HG03159 (cell line): ENCODE results near the gene GPSM1.

ENCODE experiments used
- ATAC-seq: cut with Tn5 transposase; IDR thresholded peaks from one replicate; pipeline ENCODE4 v1.9.1; 2021; ENCODE audit warnings: mild to moderate bottlenecking, moderate library complexity; ENCODE audit not compliant: unreplicated experiment

Gene GPSM1

DNA sequence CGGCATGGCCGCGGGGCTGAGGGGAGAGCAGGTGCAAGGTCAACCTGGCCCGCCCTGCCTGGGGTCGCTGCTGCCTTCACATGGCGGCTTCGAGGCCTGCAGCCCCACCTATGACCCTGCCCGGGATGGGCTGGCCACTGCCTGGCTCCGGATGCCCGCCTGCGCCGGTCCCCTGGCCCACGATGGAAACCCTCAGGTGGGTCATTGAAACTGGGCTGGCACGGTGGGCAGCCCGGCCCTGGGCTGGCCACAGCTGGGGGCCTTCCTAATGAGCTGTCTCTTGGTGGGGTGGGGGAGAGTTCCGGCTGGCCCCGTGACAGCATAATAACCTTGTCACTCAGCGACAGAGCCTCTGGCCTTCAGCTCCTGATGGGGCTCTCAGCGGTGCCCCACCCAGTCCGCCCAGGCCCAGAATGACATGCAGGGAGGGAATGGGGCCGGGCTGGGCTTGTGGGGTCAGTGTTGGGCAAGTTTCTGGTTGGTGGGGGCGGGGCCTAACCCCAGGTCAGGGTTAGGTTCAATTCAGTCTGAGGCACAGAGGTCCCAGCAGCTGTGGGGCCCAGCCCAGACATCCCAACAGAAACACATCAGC lies 23.4 kb upstream of the GPSM1 start, which contains the start of gene CCDC187:
Gene CCDC187, minus strand, starts transcription at position 270 of the 592 bp plus-strand sequence. Its CDS starts 264 bp downstream, at position 6.
- no peak for ATAC-seq

DNA sequence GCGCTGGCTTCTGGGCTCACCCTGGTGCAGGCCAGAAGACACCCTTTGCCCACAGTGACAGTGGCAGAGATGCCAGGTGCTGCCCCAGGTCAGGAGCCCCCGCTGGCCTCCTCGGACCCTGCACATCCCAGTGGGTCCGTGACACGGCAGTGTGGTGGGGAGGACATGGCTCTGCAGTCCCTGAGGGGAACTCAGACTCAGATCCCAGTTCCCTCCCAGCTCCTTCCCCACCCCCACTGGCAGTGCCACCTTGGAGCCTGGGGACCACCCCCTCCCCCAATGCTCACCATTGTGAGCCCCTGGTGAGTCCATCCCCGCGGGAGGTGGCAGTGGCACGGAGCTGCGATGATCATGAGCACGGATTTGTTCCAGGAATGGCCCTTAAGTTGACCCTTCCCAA lies 22.9 kb upstream of the GPSM1 start:
- ATAC-seq, result no peak

- ATAC-seq, result no peak
Observed at GRCh38 chr9:136304981-136305380, 22.4 kb upstream of the GPSM1 start.

GRCh38 chr9:136305804-136306203 lies 21.5 kb upstream of the GPSM1 start:
- no peak for ATAC-seq

GRCh38 chr9:136306211-136307208 lies 20.8 kb upstream of the GPSM1 start:
- ATAC-seq, result no peak

GRCh38 chr9:136307215-136307750 lies 20.1 kb upstream of the GPSM1 start:
- ATAC-seq, result no peak

DNA sequence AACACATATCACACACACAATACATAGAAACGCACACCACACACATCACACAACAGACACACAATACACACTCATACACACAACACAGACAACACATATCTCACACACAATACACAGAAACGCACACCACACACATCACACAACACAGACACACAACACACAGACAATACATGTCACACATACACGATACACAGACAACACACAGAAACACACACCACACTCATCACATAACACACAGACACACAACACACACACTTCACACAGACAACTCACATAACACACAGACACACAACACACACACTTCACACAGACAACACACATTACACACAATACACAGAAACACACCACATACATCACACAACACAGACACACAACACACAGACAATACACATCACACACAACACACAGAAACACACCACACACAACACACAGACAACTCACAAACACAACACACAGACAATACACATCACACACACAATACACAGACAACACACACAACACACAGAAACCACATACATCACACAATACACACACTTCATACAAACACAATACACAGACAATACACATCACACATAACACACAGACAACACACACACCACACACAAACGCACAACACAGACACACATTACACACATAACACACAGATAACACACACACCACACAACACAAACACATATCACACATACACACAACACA lies 19.2 kb upstream of the GPSM1 start:
- no peak for ATAC-seq

GRCh38 chr9:136308702-136309053 lies 18.7 kb upstream of the GPSM1 start:
- no peak for ATAC-seq

GRCh38 chr9:136309101-136309801 lies 18.1 kb upstream of the GPSM1 start:
- ATAC-seq, result no peak

DNA sequence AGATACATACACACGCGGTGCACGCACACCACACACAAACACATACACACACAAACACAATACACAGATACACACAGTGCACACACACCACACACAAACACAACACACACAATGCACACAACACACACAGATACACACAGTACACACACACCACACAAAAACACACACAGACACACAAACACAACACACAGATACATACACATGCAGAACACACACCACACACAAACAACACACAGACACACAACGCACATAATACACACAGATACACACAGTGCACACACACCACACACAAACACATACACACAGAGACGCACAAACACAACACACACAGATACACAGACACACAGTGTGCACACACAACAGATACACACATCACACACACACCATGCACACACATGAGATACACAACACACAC lies 17.5 kb upstream of the GPSM1 start:
- no peak for ATAC-seq

DNA sequence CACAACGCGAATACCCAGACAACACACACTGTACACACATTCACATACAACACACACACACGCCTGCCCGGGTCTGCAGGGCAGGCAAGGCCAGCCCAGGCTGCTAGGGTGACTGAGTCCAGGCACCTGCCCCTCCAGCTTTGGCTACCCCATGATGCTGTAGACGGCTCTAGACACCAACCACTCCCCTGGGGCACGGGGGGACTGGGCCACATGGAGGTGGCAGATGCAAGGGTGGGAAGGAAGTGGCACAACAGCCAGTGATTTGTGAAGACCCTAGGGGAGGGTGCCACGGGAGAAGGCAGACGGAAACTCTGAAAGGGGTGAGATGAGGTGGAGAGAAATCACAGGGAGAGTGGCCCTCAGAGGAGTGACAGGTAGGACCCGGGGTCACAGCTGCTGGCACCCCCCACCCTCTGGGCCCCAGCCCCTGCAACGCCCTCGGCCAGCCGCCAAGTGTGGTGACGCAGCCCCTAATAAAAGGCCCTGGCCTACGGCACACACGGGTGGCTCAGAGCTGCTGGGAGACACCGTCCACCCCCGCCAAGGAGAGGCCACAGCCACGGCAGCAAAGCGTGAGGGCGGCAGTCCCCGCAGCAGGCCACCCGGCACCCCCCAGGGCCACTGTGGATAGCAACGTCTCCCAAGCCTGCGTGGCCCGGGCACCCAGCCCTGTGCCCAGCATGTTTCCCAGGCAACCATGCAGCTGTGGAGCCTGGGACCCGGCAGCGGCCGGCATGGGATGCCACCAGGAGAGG lies 16.9 kb upstream of the GPSM1 start:
- no peak for ATAC-seq

DNA sequence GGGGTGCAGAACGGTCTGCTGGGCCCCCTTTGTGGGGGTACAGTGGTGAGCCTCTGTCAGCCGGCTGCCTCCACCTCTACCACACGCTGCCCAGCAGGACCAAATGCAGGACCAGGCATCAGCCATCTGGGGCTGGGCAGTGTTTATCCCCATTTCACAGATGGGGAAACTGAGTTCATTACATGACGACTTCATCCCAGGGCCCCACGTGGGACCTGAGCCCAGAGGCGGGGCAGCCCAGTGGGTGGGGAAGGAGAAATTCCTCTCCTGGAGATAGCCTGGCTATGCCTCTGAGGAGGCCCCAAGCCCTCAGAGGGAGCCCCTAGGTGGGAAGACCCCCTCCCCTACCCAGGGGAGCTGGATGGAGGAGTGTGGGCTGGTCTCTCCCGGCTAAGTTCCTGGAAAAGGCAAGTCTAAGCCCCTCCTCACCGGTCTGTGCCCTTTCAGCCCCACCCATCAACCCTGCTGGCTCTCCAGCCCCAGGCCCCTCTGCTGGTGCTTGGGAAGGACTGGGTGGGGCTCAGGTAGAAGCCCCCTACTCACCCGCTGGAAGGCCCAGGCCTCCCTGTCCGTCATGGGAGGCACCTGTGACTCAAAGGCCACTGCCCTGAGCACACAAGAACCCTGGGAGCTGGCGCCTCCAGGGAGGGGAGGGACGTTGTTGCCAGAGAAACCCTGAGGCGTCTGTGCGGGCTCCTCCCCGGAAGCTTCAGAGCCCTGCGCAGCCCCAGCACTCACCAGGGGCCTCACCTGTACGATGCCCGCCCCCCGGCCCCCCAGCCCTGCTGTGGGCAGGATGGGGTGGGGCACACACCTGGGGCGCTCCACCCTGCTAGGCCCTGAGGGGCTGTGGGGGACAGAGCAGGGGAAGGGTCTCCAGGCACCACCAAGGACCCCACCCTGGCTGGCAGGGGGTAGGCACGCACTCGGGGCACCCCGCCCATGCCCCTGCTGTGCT lies 16.0 kb upstream of the GPSM1 start:
- ATAC-seq, result no peak

- no peak for ATAC-seq
Observed at GRCh38 chr9:136312009-136312375, 15.3 kb upstream of the GPSM1 start.

DNA sequence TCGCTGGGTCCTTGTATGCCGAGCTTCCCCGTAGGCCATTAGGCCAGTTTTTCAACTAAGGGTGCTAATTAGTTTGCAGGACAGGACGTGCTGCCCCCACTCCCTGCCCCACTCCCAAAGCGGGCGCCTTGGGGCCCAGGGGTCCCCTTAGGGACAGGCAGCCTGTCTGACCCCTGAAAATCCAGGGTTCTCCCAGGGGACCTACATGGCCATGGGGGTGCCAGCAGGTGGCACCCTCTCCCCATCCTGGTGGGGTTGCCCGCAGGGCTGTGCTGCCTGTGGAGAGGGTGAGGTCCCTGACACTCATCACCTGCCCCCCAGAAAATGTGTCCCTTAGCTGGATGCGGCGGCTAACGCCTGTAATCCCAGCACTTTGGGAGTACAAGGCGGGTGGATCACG lies 14.9 kb upstream of the GPSM1 start:
- no peak for ATAC-seq

DNA sequence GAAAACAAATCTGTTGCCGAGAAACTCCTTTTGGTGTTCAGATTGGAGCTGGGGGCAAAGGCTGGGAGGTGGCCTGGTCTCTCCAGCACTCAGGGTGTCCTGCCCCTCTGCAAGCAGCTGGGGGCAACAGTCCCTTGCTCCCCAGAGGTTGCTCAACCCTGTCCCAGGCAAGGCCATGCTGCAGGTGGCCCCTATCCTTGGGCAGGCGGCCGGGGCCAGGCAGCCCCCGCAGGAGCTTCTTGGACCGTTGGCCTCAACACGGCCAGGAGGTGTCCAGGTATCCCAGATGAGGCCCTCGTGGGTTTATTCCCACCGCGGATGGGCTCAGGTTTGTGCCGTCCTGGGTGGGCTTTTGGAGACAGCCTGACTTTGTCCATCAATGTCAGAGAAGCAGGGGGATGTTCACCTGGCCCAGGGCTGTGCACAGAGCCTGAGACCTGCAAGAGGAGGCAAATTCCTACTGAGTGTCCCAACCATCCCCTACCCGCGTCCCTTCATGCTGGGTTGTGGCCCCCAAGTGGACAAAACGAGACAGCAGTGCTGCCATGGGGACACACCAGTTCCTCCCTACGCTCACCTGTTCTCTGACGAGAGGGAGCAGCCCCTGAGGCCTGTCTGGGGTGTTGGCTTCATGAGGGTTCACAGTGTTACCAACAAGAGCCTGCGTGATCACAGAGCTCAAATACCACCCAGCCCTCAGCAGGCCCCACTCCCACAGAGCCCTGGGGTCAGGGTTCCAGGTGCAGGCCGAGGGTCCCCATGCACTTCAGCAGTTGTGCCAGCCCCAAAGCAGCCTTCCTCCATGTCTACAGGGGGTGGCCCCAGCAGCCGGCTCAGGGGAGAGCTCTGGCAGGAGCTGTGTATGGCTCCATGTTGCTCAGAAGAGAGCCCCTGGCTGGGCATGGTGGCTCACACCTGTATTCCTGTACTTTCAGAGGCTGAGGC lies 14.0 kb upstream of the GPSM1 start:
- no peak for ATAC-seq

DNA sequence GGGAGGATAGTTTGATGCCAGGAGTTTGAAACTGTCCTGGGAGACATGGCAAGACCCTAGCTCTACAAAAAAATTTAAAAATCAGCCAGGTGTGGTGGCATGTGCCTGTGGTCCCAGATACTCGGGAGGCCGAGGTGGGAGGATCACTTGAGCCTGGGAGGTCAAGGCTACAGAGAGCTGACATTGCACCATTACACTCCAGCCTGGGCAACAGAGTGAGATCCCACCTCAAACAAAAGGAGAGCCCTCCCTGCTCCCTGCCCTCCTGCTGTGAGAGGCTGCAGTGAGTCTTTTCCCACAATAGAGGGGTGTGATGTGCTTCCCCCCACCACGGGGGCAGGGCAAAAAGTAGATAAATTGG lies 13.3 kb upstream of the GPSM1 start:
- no peak for ATAC-seq

DNA sequence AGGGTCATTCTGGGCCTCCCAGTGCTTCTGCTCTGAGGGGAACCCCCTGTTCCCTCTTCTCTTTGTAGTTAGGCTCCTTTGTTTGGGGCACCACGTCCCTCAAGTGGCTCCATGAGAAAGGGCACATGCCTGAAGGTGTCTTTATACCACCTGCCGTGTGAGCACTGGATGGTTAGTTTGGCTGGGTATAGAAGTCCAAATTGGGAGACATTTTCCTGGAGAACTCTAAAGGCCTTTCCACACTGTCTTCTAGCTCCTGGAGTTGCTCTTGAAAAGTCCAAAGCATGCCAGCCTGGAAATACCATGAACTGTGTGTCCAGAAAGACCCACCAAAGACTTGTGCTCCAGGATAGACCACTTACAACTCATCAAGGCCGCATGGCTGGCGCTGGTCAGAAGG lies 12.4 kb upstream of the GPSM1 start:
- ATAC-seq, result no peak

- no peak for ATAC-seq
Observed at GRCh38 chr9:136316271-136316751, 11.0 kb upstream of the GPSM1 start.
